Panc1 (cell line): ENCODE data around the gene MINK1. TPM values are rescaled to one million over a fixed set of nuclear protein-coding genes. Genes with fewer than 3 reads are reported as not detected.

ENCODE experiments used
- ATAC-seq: fragments of 200-7000 bp; cut with Tn5 transposase; 2 replicates; pipeline ENCODE4 v1.9.1; 2020; ENCODE audit warnings: mild to moderate bottlenecking, moderate library complexity
- BruUV-seq: library from RNA; stranded (reverse); fragments of 400-500 nt; replicated peaks from 2 replicates; lab custom pipeline; 2021; lab: Mats Ljungman, UMichigan
- CTCF ChIA-PET: fragments of 300-600 bp; sonication (Branson Sonifier 250); formaldehyde crosslinking; loops from one replicate; lab custom pipeline; 2022; ENCODE audit warnings: antibody characterized with exemption; lab: Charles Lee
- POLR2A ChIA-PET: fragments of 300-600 bp; sonication (Branson Sonifier 250); formaldehyde crosslinking; loops from one replicate; lab custom pipeline; 2022; ENCODE audit warnings: antibody characterized with exemption; lab: Charles Lee
- DNase-seq: peaks from one replicate; pipeline ENCODE4 v3.0.0-alpha.2; 2010; ENCODE audit warnings: low read depth, low spot score
- H3K27ac ChIP-seq: 2 replicates; pipeline ENCODE4 v1.5.1; 2011; ENCODE audit warnings: mild to moderate bottlenecking, low read length, inconsistent platforms
- H3K27me3 ChIP-seq: fragments of 200-500 bp; sonication (Bioruptor generic); 2 replicates; pipeline ENCODE4 v1.6.0; 2014; ENCODE audit warnings: low read length, inconsistent platforms; ENCODE audit not compliant: control insufficient read depth, insufficient read depth
- H3K36me3 ChIP-seq: fragments of 200-500 bp; sonication (Bioruptor generic); 2 replicates; pipeline ENCODE4 v1.5.1; 2014; ENCODE audit warnings: inconsistent platforms, mild to moderate bottlenecking, low read length, moderate library complexity; ENCODE audit not compliant: control insufficient read depth, insufficient read depth
- H3K4me1 ChIP-seq: 2 replicates; pipeline ENCODE4 v1.5.1; 2011; ENCODE audit warnings: inconsistent platforms, mild to moderate bottlenecking, low read length, moderate library complexity; ENCODE audit not compliant: control insufficient read depth, insufficient read depth
- H3K4me3 ChIP-seq, 2 experiments: 2 replicates each; pipeline ENCODE4 v1.5.1; 2011 to 2012; ENCODE audit warnings: low read depth in 2 of 2, low read length in 2 of 2, mild to moderate bottlenecking in 2 of 2, inconsistent platforms in 1 of 2, moderate library complexity in 1 of 2
- H3K9me3 ChIP-seq: fragments of 200-500 bp; sonication (Bioruptor generic); 2 replicates; pipeline ENCODE4 v1.5.1; 2014; ENCODE audit warnings: low read depth, mild to moderate bottlenecking, inconsistent platforms, low read length, moderate library complexity; ENCODE audit not compliant: control insufficient read depth, insufficient read depth
- CTCF ChIP-seq: fragments of 450-650 bp; IDR thresholded peaks from 2 replicates; pipeline ENCODE4 v1.5.1; 2017; ENCODE audit warnings: mild to moderate bottlenecking
- POLR2AphosphoS5 ChIP-seq: IDR thresholded peaks from 2 replicates; pipeline ENCODE4 v1.6.1; 2012; ENCODE audit warnings: mild to moderate bottlenecking, low read depth, low read length, moderate library complexity
- SIN3A ChIP-seq: IDR thresholded peaks from 2 replicates; pipeline ENCODE4 v1.6.1; 2012; ENCODE audit warnings: low read depth, mild to moderate bottlenecking, low read length, moderate library complexity, borderline replicate concordance; ENCODE audit not compliant: insufficient read depth
- TCF7L2 ChIP-seq: IDR thresholded peaks from 2 replicates; pipeline ENCODE4 v1.6.1; 2011; ENCODE audit warnings: mild to moderate bottlenecking, low read depth, low read length, inconsistent platforms
- in situ Hi-C: cut with HindIII; loops from 2 replicates; pipeline ENCODE4 v1.10.0; 2016; ENCODE audit warnings: low sequenced_read_pairs, low pct_unique_long_range_greater_than_20kb
- intact Hi-C: fragments of 100-400 bp; cut with micrococcal nuclease; formaldehyde crosslinking; loops from one replicate; pipeline ENCODE4 v1.10.0; 2022; ENCODE audit not compliant: unreplicated experiment
- total RNA-seq: library from RNA; stranded (reverse); gene quantifications from one replicate; pipeline ENCODE4 v1.2.1, GENCODE V29; 2021; ENCODE audit not compliant: unreplicated experiment
- TF ChIP-seq, protein P1 (sequence below), 2 experiments: IDR thresholded peaks; 2 replicates each; pipeline ENCODE4 v1.6.1; 2011 to 2012; ENCODE audit warnings: low read depth in 2 of 2, control low read depth in 1 of 2, low read length in 1 of 2, mild to moderate bottlenecking in 1 of 2, moderate library complexity in 1 of 2; ENCODE audit not compliant: insufficient read depth in 1 of 2

MINK1 gene
- total RNA-seq, 1 experiment from 2014 or later = 78.2 TPM

DNA sequence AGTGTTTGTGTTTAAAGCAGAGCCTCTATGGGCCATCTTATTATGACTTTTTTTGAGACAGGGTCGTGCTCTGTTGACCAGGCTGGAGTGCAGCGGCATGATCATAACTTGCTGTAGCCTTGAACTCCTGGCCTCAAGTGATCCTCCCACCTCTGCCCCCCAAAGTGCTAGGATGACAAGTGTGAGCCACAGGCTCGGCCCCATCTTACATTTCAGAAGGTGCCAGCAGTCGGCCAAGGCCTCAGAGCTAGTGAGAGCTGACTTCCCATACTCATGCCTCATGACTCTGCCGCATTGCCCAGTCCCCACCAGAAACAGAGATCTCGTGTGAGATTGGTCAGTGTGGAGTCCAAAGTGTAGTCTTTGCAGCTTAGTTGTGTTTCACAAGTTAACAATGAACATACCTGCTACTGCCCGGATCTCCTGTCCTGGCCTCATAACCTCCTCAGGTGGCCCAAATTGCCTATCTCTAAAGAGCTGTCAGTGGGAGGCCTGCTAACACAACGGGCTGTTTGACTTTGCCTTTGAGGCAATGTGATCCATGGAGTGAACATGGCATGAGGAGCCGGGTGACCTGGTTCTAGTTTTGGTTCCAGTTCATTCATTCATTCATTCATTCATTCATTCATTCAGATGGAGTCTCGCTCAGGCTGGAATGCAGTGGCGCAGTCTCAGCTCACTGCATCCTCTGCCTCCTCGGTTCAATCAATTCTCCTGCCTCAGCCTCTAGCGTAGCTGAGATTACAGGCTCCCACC is 13.7 kb downstream of the MINK1 start:
- no peak for ATAC-seq
- intact Hi-C loops = no loop called here
- ChIA-PET POLR2A (no interaction called here), CTCF (no interaction called here)
- in situ Hi-C loops = no loop called here
- TF ChIP-seq SIN3A = no peak
- TF ChIP-seq, protein P1, sequence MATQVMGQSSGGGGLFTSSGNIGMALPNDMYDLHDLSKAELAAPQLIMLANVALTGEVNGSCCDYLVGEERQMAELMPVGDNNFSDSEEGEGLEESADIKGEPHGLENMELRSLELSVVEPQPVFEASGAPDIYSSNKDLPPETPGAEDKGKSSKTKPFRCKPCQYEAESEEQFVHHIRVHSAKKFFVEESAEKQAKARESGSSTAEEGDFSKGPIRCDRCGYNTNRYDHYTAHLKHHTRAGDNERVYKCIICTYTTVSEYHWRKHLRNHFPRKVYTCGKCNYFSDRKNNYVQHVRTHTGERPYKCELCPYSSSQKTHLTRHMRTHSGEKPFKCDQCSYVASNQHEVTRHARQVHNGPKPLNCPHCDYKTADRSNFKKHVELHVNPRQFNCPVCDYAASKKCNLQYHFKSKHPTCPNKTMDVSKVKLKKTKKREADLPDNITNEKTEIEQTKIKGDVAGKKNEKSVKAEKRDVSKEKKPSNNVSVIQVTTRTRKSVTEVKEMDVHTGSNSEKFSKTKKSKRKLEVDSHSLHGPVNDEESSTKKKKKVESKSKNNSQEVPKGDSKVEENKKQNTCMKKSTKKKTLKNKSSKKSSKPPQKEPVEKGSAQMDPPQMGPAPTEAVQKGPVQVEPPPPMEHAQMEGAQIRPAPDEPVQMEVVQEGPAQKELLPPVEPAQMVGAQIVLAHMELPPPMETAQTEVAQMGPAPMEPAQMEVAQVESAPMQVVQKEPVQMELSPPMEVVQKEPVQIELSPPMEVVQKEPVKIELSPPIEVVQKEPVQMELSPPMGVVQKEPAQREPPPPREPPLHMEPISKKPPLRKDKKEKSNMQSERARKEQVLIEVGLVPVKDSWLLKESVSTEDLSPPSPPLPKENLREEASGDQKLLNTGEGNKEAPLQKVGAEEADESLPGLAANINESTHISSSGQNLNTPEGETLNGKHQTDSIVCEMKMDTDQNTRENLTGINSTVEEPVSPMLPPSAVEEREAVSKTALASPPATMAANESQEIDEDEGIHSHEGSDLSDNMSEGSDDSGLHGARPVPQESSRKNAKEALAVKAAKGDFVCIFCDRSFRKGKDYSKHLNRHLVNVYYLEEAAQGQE (IDR thresholded peaks at IDR 0.05; ENCODE audit: insufficient read depth in 1 of 2, low read depth in 2 of 2, low read length in 1 of 2) = no peak
- TF ChIP-seq TCF7L2 = no peak
- Histone ChIP-seq H3K9me3 (no peaks in the 10 kb centered on the region), H3K4me1 (no peaks in the 10 kb centered on the region; the same call in 1 of the 2 replicates), H3K27ac (no peak overlapping the region), H3K4me3 (no peak overlapping the region), H3K36me3 (no peaks in the 10 kb centered on the region), H3K27me3 (no peaks in the 10 kb centered on the region)
- DNase-seq = no peak
- BruUV-seq = no TSS peak

DNA sequence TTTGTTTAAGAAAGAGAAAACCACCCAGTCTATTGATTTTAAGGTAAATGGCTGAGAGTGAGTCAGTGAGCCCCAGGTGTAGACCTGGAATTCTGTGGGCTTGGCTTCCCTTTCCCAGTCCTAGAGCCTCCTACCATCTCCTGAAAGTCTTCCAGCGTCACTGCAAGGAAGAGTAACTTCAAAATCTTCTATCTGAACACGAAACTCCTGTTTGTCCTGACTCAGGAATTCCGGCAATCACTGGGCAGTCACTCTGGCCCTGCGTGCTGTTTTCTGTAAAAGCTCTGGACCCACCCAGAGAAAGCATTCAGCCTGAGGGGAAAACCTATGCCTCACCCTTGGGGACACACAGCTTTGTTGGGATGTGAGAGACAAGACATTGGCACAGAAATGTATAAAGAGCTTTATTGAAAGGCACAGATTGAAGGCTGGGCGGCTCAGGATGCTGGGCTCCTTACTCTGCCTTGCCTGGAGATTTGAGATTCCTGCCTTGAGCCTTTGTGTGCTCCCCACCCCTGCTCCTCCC is 15.9 kb downstream of the MINK1 start:
- H3K36me3 ChIP-seq = no peaks in the 10 kb centered on the region
- intact Hi-C loops (no loop called here), in situ Hi-C loops (no loop called here)
- H3K27me3 ChIP-seq = no peaks in the 10 kb centered on the region
- no TSS peak for BruUV-seq
- H3K4me1 ChIP-seq = no peaks in the 10 kb centered on the region; the same call in 1 of the 2 replicates
- ChIA-PET CTCF (no interaction called here), POLR2A (no interaction called here)
- no peaks in the 10 kb centered on the region for H3K9me3 ChIP-seq
- DNase-seq (no peak), ATAC-seq (no peak)
- H3K4me3 ChIP-seq = no peak overlapping the region
- TF ChIP-seq SIN3A = no peak
- no peak for TF ChIP-seq POLR2AphosphoS5
- no peak for TF ChIP-seq CTCF
- no peak for TF ChIP-seq TCF7L2
- TF ChIP-seq, protein P1 (IDR thresholded peaks at IDR 0.05; ENCODE audit: insufficient read depth in 1 of 2, low read depth in 2 of 2, low read length in 1 of 2) = no peak
- no peak overlapping the region for H3K27ac ChIP-seq
